Measurements from ENCODE around the gene RAD52.

Gene RAD52
- total RNA-seq: 13.0 to 14.7 (median 14.5) reads per million in 3 donors

DNA sequence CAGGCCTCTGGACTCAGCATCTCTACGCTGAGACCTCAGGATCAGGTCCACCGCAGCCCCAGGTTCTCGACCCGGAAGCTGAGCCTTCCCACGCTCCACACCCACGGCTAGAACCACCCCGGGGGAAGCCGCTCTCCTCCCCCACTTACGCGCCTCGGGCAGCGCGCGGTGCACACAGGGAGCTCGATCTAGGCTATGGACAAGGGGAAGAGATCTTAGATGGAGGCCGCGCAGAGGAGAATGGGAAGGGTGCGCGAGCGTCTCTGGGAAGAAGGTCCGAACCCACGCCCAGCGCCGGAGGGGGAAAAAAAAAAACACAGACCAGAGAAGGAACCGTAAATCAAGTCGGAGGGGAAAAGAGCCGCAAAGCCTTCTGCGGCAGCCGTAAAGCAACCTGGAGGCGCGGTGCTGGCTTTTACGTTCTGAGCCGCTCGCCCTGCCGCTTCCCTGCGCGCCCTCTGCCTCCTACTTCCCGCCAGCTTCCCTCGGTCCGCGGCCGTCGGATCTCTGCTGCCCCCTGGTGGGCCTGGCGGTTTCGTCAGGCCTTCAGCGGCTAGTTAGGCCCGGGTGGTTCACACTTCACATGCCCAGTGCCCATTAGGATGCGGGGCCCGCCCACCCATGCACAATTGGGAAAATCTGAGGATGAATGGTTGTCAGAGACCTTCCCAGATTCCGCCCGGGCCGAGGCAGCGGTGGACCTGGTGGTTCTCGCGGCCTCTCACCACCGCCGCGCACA, at the start of gene RAD52:
RAD52 (minus strand) TSS at position 242 of the 739 bp plus-strand sequence. CDS start 16,636 bp downstream, outside the sequence.
- Histone ChIP-seq H3K27ac (ENCODE audit: insufficient read depth, low read length, poor library complexity, severe bottlenecking) (peak within 1 kb of the TSS; percentile 72), H3K9me3 (ENCODE audit: control insufficient read depth, low read length) (no peaks in the 10 kb centered on the region), H3K36me3 (ENCODE audit: control insufficient read depth, insufficient read depth, low read length) (no peaks in the 10 kb centered on the region), H3K4me3 (ENCODE audit: insufficient read depth, low read depth, low read length, poor library complexity, severe bottlenecking) (peak within 1 kb of the TSS; percentile 84), H3K27me3 (replicated peaks; ENCODE audit: control insufficient read depth, insufficient read depth, low read length, poor library complexity, severe bottlenecking) (no peaks in the 10 kb centered on the region), H3K4me1 (ENCODE audit: control insufficient read depth, insufficient read depth, low read length, poor library complexity, severe bottlenecking) (peaks cover 2% of the 10 kb centered on the region)
- peak; percentile 90 to 92 (median 92) for DNase-seq

DNA sequence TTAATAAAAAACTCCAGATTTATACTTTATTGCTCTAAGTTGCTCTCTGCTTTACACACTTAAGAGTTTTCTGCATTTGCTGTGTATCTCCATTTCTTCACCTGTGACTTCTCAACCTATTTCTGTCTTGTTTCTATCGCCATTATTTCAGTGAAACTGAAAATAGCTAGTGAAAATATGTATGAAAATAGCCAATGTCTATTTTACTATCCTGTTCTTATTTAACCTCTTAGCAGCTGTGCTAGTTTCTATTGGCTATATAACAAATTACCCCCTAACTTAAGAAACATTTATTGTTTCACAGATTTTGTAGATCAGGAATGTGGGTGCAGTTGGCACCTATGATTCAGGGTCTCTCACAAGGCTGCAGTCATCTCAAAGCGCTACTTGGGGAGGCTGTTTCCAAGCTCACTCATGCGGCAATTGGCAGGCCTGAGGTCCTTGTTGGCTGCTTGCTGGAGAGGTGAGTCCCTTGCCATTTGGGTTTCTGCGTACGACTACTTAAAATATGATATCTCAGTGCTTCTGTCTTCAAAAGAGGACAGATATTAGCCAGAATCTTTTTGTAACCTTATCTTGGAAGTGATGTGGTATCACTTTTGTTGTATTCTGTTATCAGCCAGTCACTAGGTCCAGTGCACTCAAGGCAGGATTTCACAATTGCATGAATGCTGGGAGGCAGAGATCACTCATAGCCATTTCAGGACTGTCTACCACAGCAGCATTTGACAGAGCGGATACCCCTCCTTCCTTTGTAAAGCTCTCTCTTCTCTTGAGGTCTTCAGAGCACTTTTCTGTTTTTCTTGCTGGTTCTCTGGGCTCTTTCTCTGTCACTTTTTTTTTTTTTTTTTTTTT, 48.8 kb upstream of the RAD52 start:
- DNase-seq: no peak
- H3K27ac ChIP-seq (ENCODE audit: insufficient read depth, low read length, poor library complexity, severe bottlenecking): no peak overlapping the region
- no peaks in the 10 kb centered on the region for H3K9me3 ChIP-seq (ENCODE audit: control insufficient read depth, low read length)
- no peaks in the 10 kb centered on the region for H3K36me3 ChIP-seq (ENCODE audit: control insufficient read depth, insufficient read depth, low read length)
- no peaks in the 10 kb centered on the region for H3K4me1 ChIP-seq (ENCODE audit: control insufficient read depth, insufficient read depth, low read length, poor library complexity, severe bottlenecking)
- H3K27me3 ChIP-seq (replicated peaks; ENCODE audit: control insufficient read depth, insufficient read depth, low read length, poor library complexity, severe bottlenecking): no peaks in the 10 kb centered on the region
- no peak overlapping the region for H3K4me3 ChIP-seq (ENCODE audit: insufficient read depth, low read depth, low read length, poor library complexity, severe bottlenecking)

DNA sequence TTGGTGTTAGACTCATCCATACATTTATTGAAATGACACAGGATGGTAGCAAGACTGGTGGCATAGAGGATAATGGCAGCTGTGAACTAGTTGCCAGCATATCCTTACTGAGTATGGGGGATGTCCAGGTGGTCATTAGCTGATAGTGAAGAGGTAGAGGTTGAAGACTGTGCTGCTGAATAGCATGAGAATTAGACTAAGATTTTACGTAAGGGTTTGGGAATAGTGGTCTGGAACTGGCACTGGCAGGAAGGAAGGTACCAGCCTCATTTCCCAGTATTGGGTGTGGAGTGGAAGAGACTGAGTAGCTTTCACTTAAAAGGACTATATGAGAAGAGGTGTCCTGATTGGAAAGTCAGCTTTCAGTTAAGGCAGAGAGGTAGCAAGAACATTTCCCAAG, 48.0 kb upstream of the RAD52 start:
- Histone ChIP-seq H3K4me3 (ENCODE audit: insufficient read depth, low read depth, low read length, poor library complexity, severe bottlenecking) (no peak overlapping the region), H3K27ac (ENCODE audit: insufficient read depth, low read length, poor library complexity, severe bottlenecking) (no peak overlapping the region), H3K9me3 (ENCODE audit: control insufficient read depth, low read length) (no peaks in the 10 kb centered on the region), H3K36me3 (ENCODE audit: control insufficient read depth, insufficient read depth, low read length) (no peaks in the 10 kb centered on the region), H3K4me1 (ENCODE audit: control insufficient read depth, insufficient read depth, low read length, poor library complexity, severe bottlenecking) (no peaks in the 10 kb centered on the region), H3K27me3 (replicated peaks; ENCODE audit: control insufficient read depth, insufficient read depth, low read length, poor library complexity, severe bottlenecking) (no peaks in the 10 kb centered on the region)
- no peak for DNase-seq

DNA sequence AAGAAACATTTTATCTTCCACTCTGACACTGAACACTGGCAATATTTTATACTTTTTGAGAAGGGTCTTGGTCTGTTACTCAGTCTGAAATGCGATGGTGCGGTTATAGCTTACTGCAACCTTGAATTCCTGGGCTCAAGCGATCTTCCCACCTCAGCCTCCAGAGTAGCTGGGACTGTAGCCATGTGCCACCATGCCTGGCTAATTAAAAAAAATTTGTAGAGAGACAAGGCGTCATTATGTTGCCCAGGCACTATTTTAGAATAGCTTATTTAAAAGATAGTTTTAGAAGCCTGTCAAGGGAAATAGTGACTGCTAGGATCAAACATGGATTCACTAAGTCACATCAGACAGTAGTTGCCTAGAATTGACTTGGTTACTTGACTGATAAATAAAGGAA, 47.4 kb upstream of the RAD52 start:
- Histone ChIP-seq H3K4me3 (ENCODE audit: insufficient read depth, low read depth, low read length, poor library complexity, severe bottlenecking) (no peak overlapping the region), H3K4me1 (ENCODE audit: control insufficient read depth, insufficient read depth, low read length, poor library complexity, severe bottlenecking) (peaks cover 5% of the 10 kb centered on the region), H3K9me3 (ENCODE audit: control insufficient read depth, low read length) (no peaks in the 10 kb centered on the region), H3K27me3 (replicated peaks; ENCODE audit: control insufficient read depth, insufficient read depth, low read length, poor library complexity, severe bottlenecking) (no peaks in the 10 kb centered on the region), H3K36me3 (ENCODE audit: control insufficient read depth, insufficient read depth, low read length) (no peaks in the 10 kb centered on the region), H3K27ac (ENCODE audit: insufficient read depth, low read length, poor library complexity, severe bottlenecking) (no peak overlapping the region)
- DNase-seq: no peak

DNA sequence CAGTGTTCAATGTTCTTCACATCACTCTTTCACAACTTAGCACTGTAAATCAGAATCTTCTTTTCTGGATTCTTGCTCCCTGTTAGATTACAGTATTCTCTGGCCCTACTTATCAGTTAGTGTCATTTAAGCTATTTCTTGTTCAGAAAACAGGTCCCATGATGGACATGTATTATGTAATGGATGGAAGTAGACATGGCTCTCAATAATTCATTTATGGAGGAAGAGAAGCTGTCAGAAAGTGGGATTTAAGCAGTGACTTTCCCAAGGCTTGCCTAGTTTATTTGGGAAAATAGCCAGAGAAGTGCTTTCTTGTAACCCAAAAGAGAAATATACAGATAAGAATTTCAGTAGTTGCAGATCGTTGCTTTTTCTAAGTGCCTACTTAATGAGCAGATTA, 43.2 kb upstream of the RAD52 start:
- no peaks in the 10 kb centered on the region for H3K27me3 ChIP-seq (replicated peaks; ENCODE audit: control insufficient read depth, insufficient read depth, low read length, poor library complexity, severe bottlenecking)
- no peaks in the 10 kb centered on the region for H3K9me3 ChIP-seq (ENCODE audit: control insufficient read depth, low read length)
- no peaks in the 10 kb centered on the region for H3K36me3 ChIP-seq (ENCODE audit: control insufficient read depth, insufficient read depth, low read length)
- no peak overlapping the region for H3K27ac ChIP-seq (ENCODE audit: insufficient read depth, low read length, poor library complexity, severe bottlenecking)
- no peak overlapping the region for H3K4me3 ChIP-seq (ENCODE audit: insufficient read depth, low read depth, low read length, poor library complexity, severe bottlenecking)
- H3K4me1 ChIP-seq (ENCODE audit: control insufficient read depth, insufficient read depth, low read length, poor library complexity, severe bottlenecking): peaks cover 15% of the 10 kb centered on the region
- no peak for DNase-seq

DNA sequence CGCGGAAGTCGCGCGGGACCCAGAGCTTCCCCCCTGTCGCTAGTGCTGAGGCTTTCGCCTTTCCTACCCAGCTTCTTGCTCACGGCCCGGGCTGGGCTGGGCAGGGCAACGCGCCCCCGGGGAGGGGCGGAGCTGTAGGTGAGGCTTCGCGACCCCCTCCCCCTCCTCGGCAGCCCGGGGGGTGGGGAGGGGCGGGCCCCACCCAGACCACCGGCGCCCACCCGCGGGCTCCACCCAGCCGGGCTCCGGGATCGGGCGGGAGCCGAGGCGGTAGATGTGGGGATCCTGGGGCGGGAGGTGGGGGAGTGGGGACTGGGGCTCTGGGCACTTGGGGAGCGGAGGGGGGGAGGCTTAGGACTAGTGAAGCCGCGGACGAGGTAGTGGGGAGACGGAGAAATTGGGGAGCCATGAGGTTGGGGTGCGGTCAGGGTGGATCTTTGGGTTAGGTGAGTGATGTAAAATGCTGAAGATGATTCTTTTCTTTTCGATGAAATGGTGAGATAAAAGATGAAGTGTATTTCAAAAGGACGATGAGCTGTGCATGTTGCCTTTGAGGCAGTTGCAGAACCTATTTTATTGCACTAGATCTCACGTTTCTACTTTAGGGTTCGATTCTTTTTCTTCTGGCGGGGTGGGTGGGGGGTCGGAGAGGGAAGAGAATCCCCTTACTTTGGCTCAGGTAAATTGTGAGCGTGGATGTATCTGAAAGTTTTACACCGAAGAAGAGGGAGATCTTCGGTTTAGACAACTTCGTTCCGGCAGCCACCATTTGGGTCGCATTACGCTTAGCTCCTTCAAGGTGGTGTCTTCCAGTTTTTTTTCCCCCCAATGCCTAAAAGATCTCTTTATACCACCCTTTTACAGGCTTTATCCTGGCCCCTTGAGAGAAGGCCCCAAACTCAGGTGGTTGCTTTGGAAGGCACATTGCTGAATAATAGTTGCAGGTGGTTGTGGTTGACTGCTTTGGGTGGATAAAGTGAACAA, 42.1 kb upstream of the RAD52 start:
- Histone ChIP-seq H3K27me3 (replicated peaks; ENCODE audit: control insufficient read depth, insufficient read depth, low read length, poor library complexity, severe bottlenecking) (no peaks in the 10 kb centered on the region), H3K4me1 (ENCODE audit: control insufficient read depth, insufficient read depth, low read length, poor library complexity, severe bottlenecking) (peaks cover 15% of the 10 kb centered on the region), H3K27ac (ENCODE audit: insufficient read depth, low read length, poor library complexity, severe bottlenecking) (peak overlapping the region; percentile 81), H3K4me3 (ENCODE audit: insufficient read depth, low read depth, low read length, poor library complexity, severe bottlenecking) (peak overlapping the region; percentile 79), H3K9me3 (ENCODE audit: control insufficient read depth, low read length) (no peaks in the 10 kb centered on the region), H3K36me3 (ENCODE audit: control insufficient read depth, insufficient read depth, low read length) (no peaks in the 10 kb centered on the region)
- peak in 1 of 3 donors; percentile 24 for DNase-seq

DNA sequence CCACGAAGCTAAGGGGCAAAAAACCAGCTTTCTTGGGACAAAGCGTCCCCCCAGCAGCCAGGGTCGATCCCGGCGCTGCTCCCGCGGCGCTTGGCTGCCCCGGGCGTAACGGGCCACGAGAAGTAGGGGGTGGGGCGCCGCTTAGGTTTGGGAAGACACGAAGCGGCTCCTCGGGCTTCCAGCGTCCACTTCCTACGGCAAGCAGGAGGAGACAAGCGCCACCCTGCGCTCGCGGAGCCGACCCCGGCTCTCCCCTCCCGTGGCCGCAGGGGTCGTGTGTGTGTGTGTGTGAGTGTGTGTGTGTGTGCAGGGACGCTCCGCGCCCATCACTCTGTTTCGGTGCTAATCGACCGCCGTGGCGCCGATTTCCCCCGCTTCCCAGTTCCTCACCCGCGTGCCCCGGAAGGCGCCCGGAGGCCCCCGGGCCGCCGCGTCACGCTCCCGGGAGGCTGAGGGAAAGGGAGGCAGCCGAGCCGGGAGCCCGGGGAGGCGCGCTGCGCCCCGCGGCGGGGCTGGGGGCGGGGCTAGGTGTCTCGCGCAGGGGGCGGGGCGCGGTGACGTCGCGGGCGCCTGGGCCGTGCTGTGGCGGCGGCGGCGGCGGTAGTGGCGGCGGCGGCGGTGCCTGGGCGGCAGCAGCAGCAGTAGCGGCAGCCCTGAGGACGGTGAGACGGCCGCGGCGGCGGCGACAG, 41.3 kb upstream of the RAD52 start, which contains the start of gene ERC1:
ERC1 (plus strand) TSS at position 563 of the 689 bp plus-strand sequence. CDS start 36,681 bp downstream, outside the sequence.
- DNase-seq: peak; percentile 77 to 79 (median 78)
- Histone ChIP-seq H3K27me3 (replicated peaks; ENCODE audit: control insufficient read depth, insufficient read depth, low read length, poor library complexity, severe bottlenecking) (no peaks in the 10 kb centered on the region), H3K4me1 (ENCODE audit: control insufficient read depth, insufficient read depth, low read length, poor library complexity, severe bottlenecking) (peaks cover 15% of the 10 kb centered on the region), H3K4me3 (ENCODE audit: insufficient read depth, low read depth, low read length, poor library complexity, severe bottlenecking) (peak within 1 kb of the TSS; percentile 92), H3K27ac (ENCODE audit: insufficient read depth, low read length, poor library complexity, severe bottlenecking) (peak within 1 kb of the TSS; percentile 81), H3K9me3 (ENCODE audit: control insufficient read depth, low read length) (no peaks in the 10 kb centered on the region), H3K36me3 (ENCODE audit: control insufficient read depth, insufficient read depth, low read length) (no peaks in the 10 kb centered on the region)

DNA sequence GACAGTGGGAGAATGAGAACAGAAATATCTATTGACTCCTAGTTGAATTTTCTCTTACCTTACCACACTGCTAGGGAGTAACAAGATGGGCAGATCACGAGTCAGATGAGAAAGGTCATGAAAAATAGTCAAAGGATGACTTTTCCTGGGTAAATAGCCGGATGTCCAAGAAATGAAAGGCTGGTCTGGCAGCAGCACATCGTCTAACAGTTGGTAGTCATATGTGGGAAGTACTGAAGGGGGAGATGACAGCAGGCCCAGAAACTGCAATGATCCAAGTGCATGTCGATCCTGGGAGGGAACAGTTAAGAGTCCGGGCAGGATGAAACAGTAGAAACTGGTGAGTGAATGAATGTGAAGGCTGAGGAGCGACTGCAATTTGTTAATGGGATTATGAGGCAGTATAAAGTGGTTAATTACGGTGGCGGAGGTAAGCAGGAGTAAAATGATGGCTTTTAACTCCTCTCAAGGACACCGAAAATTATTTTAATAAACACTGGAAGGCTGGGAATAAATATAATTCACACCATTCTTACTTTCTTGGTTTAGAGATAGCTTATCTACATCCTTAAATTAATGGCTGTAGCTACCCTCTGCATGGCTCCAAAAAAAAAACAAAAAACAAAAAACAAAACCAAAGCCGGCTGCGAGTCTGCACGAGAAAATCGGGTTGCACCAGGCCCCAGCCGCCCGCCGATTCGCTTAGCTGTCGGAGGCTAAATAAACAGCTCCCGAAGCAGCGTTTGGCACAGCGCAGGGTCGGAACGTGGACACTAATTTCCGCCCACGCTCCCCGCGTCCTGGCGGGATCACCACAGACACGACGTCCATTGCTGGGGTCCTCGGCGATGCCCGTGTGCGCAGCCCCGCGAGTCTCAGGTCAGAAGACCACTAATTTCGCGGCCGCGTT, 40.5 kb upstream of the RAD52 start:
- H3K27ac ChIP-seq (ENCODE audit: insufficient read depth, low read length, poor library complexity, severe bottlenecking): peak overlapping the region; percentile 81
- peaks cover 15% of the 10 kb centered on the region for H3K4me1 ChIP-seq (ENCODE audit: control insufficient read depth, insufficient read depth, low read length, poor library complexity, severe bottlenecking)
- no peaks in the 10 kb centered on the region for H3K9me3 ChIP-seq (ENCODE audit: control insufficient read depth, low read length)
- peak overlapping the region; percentile 92 for H3K4me3 ChIP-seq (ENCODE audit: insufficient read depth, low read depth, low read length, poor library complexity, severe bottlenecking)
- no peaks in the 10 kb centered on the region for H3K36me3 ChIP-seq (ENCODE audit: control insufficient read depth, insufficient read depth, low read length)
- DNase-seq: peak in 2 of 3 donors; percentile 2 to 11
- H3K27me3 ChIP-seq (replicated peaks; ENCODE audit: control insufficient read depth, insufficient read depth, low read length, poor library complexity, severe bottlenecking): no peaks in the 10 kb centered on the region

All from effector memory CD4-positive, alpha-beta T cell (primary cell).